SK-N-SH (cell line): ENCODE data around the gene WDR35. TPM values are rescaled to one million over a fixed set of nuclear protein-coding genes. Genes with fewer than 3 reads are reported as not detected.

Source experiments
- CTCF ChIA-PET: fragments of 300-600, 350-600 bp; formaldehyde crosslinking; extraction: SDS; loops from one replicate; lab custom pipeline; 2021; lab: Yijun Ruan, JAX
- POLR2A ChIA-PET: fragments of 350-600 bp; sonication (Branson Sonifier 250); formaldehyde crosslinking; extraction: SDS; loops from one replicate; lab custom pipeline; 2020; ENCODE audit warnings: antibody characterized with exemption, inconsistent platforms; lab: Yijun Ruan, JAX
- DNase-seq: peaks from one replicate; pipeline ENCODE4 v3.0.0; 2012
- H2AFZ ChIP-seq: fragments of 200-600 bp; sonication (generic); 2 replicates; pipeline ENCODE4 v1.8.1; 2016; ENCODE audit warnings: antibody characterized with exemption, mild to moderate bottlenecking, low read depth
- H3F3A ChIP-seq: fragments of 200-600 bp; sonication (generic); replicated peaks from 2 replicates; pipeline ENCODE3; 2016; ENCODE audit warnings: antibody characterized with exemption, mild to moderate bottlenecking; ENCODE audit not compliant: insufficient read depth
- H3K27ac ChIP-seq, 2 experiments: fragments of 200-500 bp in 1 of 2; fragments of 200-600 bp in 1 of 2; sonication (Bioruptor generic) in 1 of 2; sonication (generic), shearing (Covaris generic) in 1 of 2; 2 replicates each; pipeline versions ENCODE4 v1.5.1 to v1.6.1; 2014 to 2016; ENCODE audit warnings: low read depth in 2 of 2, inconsistent platforms in 1 of 2, low read length in 1 of 2, mild to moderate bottlenecking in 1 of 2, mixed read lengths in 1 of 2
- H3K27me3 ChIP-seq: fragments of 200-600 bp; sonication (generic), shearing (Covaris generic); 2 replicates; pipeline ENCODE4 v1.6.1; 2016; ENCODE audit warnings: mixed run types; ENCODE audit not compliant: insufficient read depth
- H3K36me3 ChIP-seq, 2 experiments: fragments of 200-500 bp in 1 of 2; fragments of 200-600 bp in 1 of 2; sonication (Bioruptor generic) in 1 of 2; sonication (generic) in 1 of 2; replicated peaks in 1 of 2; 2 replicates each; pipeline versions ENCODE3 to v1.5.1; 2014 to 2016; ENCODE audit warnings: low read length in 1 of 2, mild to moderate bottlenecking in 1 of 2; ENCODE audit not compliant: insufficient read depth in 2 of 2, control insufficient read depth in 1 of 2
- H3K4me1 ChIP-seq, 2 experiments: fragments of 200-500 bp in 1 of 2; fragments of 200-600 bp in 1 of 2; sonication (Bioruptor generic) in 1 of 2; sonication (generic), shearing (Covaris generic) in 1 of 2; 2 replicates each; pipeline versions ENCODE4 v1.5.1 to v1.6.1; 2014 to 2016; ENCODE audit warnings: low read depth in 1 of 2, low read length in 1 of 2, mixed run types in 1 of 2; ENCODE audit not compliant: insufficient read depth in 2 of 2, control insufficient read depth in 1 of 2
- H3K4me2 ChIP-seq: fragments of 200-600 bp; sonication (generic), shearing (Covaris generic); 2 replicates; pipeline ENCODE4 v1.6.1; 2017; ENCODE audit warnings: mixed run types
- H3K4me3 ChIP-seq, 2 experiments: fragments of 200-500 bp in 1 of 2; fragments of 200-600 bp in 1 of 2; sonication (Bioruptor generic) in 1 of 2; sonication (generic), shearing (Covaris generic) in 1 of 2; 2 replicates each; pipeline versions ENCODE4 v1.5.1 to v1.8.1; 2014 to 2016; ENCODE audit warnings: low read depth in 2 of 2, inconsistent platforms in 1 of 2, low read length in 1 of 2, mild to moderate bottlenecking in 1 of 2, mixed read lengths in 1 of 2, moderate library complexity in 1 of 2
- H3K79me2 ChIP-seq: fragments of 200-600 bp; sonication (generic); 2 replicates; pipeline ENCODE4 v1.8.1; 2017; ENCODE audit warnings: mild to moderate bottlenecking; ENCODE audit not compliant: insufficient read depth
- H3K9ac ChIP-seq: fragments of 200-600 bp; sonication (generic); 2 replicates; pipeline ENCODE4 v1.6.1; 2017; ENCODE audit warnings: mixed run types
- H3K9me2 ChIP-seq: fragments of 200-600 bp; sonication (generic); 2 replicates; pipeline ENCODE4 v1.6.1; 2017; ENCODE audit warnings: mixed run types
- H3K9me3 ChIP-seq: fragments of 200-600 bp; sonication (generic); 2 replicates; pipeline ENCODE4 v1.6.1; 2017; ENCODE audit warnings: mixed run types, mild to moderate bottlenecking, moderate library complexity
- H4K20me1 ChIP-seq: fragments of 200-600 bp; sonication (generic); 2 replicates; pipeline ENCODE4 v1.6.1; 2017; ENCODE audit warnings: mild to moderate bottlenecking, mixed run types; ENCODE audit not compliant: insufficient read depth
- CHD2 ChIP-seq: fragments of 150-350 bp; IDR thresholded peaks from 2 replicates; pipeline ENCODE4 v1.6.1; 2018; ENCODE audit warnings: low read length; ENCODE audit not compliant: partially characterized antibody
- ELF1 ChIP-seq: IDR thresholded peaks from 2 replicates; pipeline ENCODE4 v1.4.0; 2012
- EP300 ChIP-seq, 2 experiments: IDR thresholded peaks; 2 replicates each; pipeline versions ENCODE4 v1.4.0 to v1.6.1; 2012; ENCODE audit warnings: borderline replicate concordance in 1 of 2, low read depth in 1 of 2, low read length in 1 of 2
- FOXM1 ChIP-seq: IDR thresholded peaks from 2 replicates; pipeline ENCODE4 v1.4.0; 2012; ENCODE audit warnings: low read depth, mild to moderate bottlenecking
- GABPA ChIP-seq: IDR thresholded peaks from 2 replicates; pipeline ENCODE4 v1.4.0; 2012; ENCODE audit warnings: low read depth, mild to moderate bottlenecking
- JUND ChIP-seq: IDR thresholded peaks from 2 replicates; pipeline ENCODE4 v1.4.0; 2012
- NFIC ChIP-seq: IDR thresholded peaks from 2 replicates; pipeline ENCODE4 v1.4.0; 2012; ENCODE audit warnings: borderline replicate concordance
- NRF1 ChIP-seq: IDR thresholded peaks from 2 replicates; pipeline ENCODE4 v1.6.1; 2012; ENCODE audit warnings: low read depth, mild to moderate bottlenecking, low read length
- TEAD4 ChIP-seq: IDR thresholded peaks from 2 replicates; pipeline ENCODE4 v1.4.0; 2012; ENCODE audit warnings: mild to moderate bottlenecking, borderline replicate concordance; ENCODE audit not compliant: insufficient read depth
- YY1 ChIP-seq: IDR thresholded peaks from 2 replicates; pipeline ENCODE4 v1.4.0; 2012; ENCODE audit warnings: low read depth, mild to moderate bottlenecking
- WGBS: methylation state at CpG from one replicate; pipeline ENCODE4 v1.1.6; 2017; ENCODE audit warnings: low lambda C conversion rate; 5-methylcytosine and 5-hydroxymethylcytosine counted together
- polyA plus RNA-seq, 3 experiments: library from polyadenylated mRNA; depleted of rRNA; stranded (reverse); fragments of >200 nt; gene quantifications; 2 replicates each; pipeline ENCODE4 v1.2.3, GENCODE V29; 2012
- TF ChIP-seq, protein P1 (sequence below): IDR thresholded peaks from 2 replicates; pipeline ENCODE4 v1.4.0; 2012; ENCODE audit warnings: low read depth
- TF ChIP-seq, protein P2 (sequence below): IDR thresholded peaks from 2 replicates; pipeline ENCODE4 v1.4.0; 2012; ENCODE audit warnings: low read depth, borderline replicate concordance
- TF ChIP-seq, protein P3 (sequence below): IDR thresholded peaks from 2 replicates; pipeline ENCODE4; 2012

WDR35 gene
- polyA plus RNA-seq, 1 of the 3 experiments (the other 2 are of a cell fraction), result 8.6 TPM

DNA sequence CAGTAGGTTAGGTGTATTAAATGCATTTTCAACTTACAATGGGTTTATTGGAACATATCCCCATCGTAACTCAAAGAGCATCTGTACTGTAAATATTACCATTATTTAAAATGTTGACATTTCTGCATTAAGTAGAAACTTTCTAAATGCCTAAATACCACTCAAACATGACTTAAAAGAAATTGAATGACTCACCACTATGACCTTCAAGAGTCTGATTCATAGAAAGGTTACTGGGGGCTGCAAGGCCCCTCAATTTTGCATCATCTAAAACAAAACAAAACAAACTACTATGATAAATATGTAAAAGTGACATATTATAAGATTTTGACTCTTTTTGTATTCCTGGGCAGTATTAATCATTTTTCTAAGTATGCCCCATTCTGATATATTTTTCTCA, 7.6 kb downstream of the WDR35 start (continued):
- TF ChIP-seq, protein P1, sequence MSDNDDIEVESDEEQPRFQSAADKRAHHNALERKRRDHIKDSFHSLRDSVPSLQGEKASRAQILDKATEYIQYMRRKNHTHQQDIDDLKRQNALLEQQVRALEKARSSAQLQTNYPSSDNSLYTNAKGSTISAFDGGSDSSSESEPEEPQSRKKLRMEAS, result no peak
- TF ChIP-seq NRF1 (no peak), GABPA (no peak), TEAD4 (no peak)
- TF ChIP-seq, protein P2, sequence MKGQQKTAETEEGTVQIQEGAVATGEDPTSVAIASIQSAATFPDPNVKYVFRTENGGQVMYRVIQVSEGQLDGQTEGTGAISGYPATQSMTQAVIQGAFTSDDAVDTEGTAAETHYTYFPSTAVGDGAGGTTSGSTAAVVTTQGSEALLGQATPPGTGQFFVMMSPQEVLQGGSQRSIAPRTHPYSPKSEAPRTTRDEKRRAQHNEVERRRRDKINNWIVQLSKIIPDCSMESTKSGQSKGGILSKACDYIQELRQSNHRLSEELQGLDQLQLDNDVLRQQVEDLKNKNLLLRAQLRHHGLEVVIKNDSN, result no peak

DNA sequence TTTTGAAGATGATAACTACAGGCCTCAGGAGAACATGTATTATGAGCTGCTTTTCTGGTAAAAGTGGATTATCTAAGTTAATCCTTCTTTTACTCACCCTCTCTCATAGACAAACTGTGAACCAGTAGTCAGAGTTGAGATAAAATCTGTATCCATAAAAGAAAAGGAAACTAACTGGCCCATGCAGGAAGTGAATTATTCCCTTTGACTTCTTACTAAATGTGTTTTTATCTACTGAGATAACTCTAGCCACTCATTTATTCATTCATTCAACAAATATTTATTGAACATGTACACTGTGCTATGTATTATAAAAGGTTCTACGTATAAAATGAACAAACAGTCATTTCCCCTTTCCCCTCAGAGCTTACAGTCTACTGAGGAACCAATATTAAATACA, 10.0 kb downstream of the WDR35 start:
- TF ChIP-seq NRF1, result no peak
- TF ChIP-seq, protein P3, sequence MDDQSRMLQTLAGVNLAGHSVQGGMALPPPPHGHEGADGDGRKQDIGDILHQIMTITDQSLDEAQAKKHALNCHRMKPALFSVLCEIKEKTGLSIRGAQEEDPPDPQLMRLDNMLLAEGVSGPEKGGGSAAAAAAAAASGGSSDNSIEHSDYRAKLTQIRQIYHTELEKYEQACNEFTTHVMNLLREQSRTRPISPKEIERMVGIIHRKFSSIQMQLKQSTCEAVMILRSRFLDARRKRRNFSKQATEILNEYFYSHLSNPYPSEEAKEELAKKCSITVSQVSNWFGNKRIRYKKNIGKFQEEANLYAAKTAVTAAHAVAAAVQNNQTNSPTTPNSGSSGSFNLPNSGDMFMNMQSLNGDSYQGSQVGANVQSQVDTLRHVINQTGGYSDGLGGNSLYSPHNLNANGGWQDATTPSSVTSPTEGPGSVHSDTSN, result no peak
- no peak for TF ChIP-seq ELF1
- TF ChIP-seq, protein P2, result no peak
- no peak for TF ChIP-seq FOXM1
- no peak for TF ChIP-seq JUND
- TF ChIP-seq CHD2, result no peak
- TF ChIP-seq GABPA, result no peak
- no peak for TF ChIP-seq NFIC
- no peak for TF ChIP-seq YY1
- TF ChIP-seq EP300 (IDR thresholded peaks at IDR 0.05; ENCODE audit: borderline replicate concordance in 1 of 2, low read depth in 1 of 2, low read length in 1 of 2), result no peak
- TF ChIP-seq, protein P1, result no peak
- no peak overlapping the region for H3K4me3 ChIP-seq
- ChIA-PET POLR2A (no interaction called here), CTCF (interaction anchor here (1.1 kb wide), 1 partner anchor 17 kb away, joined by 3 read pairs; no protein-coding TSS in a partner anchor)
- WGBS, result 90% methylated on average over 1 of the region's 1 CpG
- DNase-seq, result no peak
- H3F3A ChIP-seq, result peaks cover 14% of the 10 kb centered on the region
- no peak overlapping the region for H3K27ac ChIP-seq
- H4K20me1 ChIP-seq, result no peaks in the 10 kb centered on the region
- peaks cover 51 to 93% of the 10 kb centered on the region in 2 experiments for H3K36me3 ChIP-seq
- no peak overlapping the region for H2AFZ ChIP-seq
- no peaks in the 10 kb centered on the region for H3K9me2 ChIP-seq
- H3K4me2 ChIP-seq, result no peak overlapping the region
- H3K9me3 ChIP-seq, result no peaks in the 10 kb centered on the region
- H3K79me2 ChIP-seq, result peaks cover 7% of the 10 kb centered on the region; the same call in 1 of the 2 replicates
- peaks cover 2 to 11% of the 10 kb centered on the region in 2 experiments; a peak in 3 of 4 replicates for H3K4me1 ChIP-seq
- no peaks in the 10 kb centered on the region for H3K27me3 ChIP-seq
- H3K9ac ChIP-seq, result no peak overlapping the region
